Activated naive CD4-positive, alpha-beta T cell (primary cell): Measurements from ENCODE around the gene LRRC1.
"Not testable (repeated sequence)": the region's sequence is repeated elsewhere in the genome, so short reads cannot be mapped to it uniquely, and the experiment has no call there.

Source experiments
- DNase-seq, 4 experiments: peaks; one replicate each; lab custom pipeline; 2025; lab: John Stamatoyannopoulos, UW

Gene LRRC1

DNA sequence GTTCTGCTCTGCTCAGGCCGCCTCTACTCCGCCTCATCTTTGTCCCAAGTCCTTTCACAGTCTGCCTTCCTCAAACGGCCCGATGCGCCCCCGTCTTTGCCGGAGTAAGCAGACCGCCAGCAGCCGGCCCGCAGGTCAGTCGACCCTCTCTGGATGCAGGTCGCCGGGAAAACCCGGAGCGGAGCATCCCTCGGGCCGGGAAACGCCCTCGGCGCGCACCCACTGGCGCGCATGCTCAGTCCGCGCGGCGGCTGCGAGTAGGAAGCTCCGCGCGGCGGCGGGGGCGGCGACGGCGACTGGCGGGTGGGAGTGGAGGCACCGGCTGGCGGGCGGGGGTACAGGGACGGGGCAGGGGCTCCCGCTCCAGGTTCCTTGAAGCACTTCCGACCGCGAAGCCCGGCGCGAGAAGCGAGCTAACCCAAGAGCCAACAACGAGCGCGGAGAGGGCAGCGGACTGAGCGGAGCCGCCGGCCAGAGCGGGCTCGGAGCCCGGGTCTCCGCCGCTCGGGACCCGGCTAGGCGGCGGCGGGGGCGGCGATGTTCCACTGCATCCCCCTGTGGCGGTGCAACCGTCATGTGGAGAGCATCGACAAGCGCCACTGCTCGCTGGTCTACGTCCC lies at the start of gene LRRC1:
LRRC1 (plus strand) TSS at position 286 of the 620 bp plus-strand sequence; CDS start at position 538, 252 bp downstream.
- DNase-seq, result peak; percentile 36 to 73 (median 50)

DNA sequence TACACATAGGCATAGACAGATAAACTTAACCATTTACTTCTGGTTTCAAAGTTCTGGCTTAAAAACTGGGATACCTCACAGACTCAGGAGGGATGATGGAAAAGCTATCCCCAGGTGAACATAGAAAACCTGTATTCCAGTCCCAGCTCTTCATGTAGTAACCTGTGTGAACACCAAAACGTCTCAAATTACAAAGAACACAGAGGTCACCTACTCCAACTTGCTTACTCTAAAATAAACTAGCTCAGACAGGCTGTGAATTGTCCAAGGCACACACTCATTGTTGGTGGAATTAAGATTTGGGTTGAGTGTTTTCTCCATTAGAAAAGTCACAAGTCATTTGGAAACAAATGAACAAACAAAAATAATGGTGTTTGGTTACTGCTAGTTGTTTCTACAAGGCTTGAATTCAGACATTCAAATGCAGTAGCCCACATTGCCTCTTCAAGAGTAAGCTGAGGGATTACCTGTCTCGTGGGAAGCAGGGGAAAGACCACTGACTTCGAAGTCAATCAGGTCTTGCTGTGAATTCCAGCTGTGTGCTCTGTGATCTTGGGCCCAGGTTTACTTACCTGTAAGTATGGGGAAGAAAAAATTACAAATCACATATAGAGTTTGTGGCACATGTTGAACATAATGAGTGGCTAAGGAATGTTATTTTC lies 48.2 kb upstream of the LRRC1 start:
- DNase-seq, result no peak

DNA sequence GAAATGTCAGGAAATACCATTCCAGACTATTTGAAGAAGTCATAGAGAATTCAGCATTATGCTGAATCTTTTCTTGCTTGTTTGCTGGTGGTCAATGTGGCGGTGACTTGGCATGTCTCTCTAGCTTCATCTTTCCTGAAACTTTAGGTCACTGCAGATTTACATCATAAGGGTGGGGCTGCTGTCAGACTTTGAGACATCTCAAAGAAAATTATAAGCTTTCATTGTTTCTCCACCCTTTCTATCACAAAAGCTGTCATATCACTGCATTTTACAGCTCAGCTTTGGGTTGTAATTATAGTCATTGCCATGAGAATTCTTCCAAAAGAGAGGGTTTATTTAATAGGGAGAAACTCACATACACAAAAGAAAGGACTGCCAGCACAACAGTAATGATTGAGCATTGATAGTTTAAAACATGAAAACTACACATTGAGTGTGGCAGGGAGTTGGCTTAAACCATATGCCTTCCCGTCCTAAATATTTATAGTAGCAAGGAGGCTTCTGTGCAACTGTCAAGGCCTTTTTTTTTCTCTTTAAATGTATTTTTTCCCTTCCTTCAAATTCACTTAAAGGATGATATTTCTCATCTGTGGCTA lies 44.7 kb upstream of the LRRC1 start:
- no peak for DNase-seq

DNA sequence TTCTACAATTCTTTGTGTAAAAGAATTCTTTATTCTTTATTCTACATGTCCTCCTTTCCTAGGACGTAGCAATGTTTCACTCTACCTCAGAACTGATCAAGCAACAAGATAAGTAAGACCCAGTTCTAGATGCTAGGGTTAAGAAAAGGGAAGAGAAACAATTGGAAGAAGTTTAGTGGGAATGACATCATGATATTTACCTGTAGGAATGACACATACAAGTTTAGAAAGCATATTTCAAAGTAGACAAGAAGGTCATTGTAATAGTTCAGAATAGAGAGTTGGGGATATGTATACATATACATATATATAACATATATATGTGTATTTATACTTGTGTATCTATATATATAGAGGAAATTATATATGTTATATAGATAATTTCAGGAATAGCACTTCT lies 43.4 kb upstream of the LRRC1 start:
- no peak for DNase-seq

DNA sequence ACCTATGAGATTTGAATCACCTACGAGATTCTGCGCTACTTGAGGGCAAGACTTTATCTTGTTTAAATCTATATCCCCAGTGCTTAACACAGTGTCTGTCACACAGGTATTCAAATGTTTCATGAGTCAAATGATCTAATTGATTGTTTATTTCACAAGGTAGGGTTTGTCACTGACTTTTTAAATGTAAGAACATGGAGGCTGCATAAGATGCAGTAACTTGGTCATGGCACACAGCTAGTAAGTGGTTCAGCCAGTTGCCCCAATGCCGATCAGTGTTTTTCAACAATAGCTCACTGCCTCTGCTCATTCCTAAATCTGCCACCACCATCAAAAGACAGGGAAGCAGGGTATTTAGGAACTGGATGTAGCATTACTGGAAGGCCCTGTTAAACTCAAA lies 42.4 kb upstream of the LRRC1 start:
- no peak for DNase-seq

DNA sequence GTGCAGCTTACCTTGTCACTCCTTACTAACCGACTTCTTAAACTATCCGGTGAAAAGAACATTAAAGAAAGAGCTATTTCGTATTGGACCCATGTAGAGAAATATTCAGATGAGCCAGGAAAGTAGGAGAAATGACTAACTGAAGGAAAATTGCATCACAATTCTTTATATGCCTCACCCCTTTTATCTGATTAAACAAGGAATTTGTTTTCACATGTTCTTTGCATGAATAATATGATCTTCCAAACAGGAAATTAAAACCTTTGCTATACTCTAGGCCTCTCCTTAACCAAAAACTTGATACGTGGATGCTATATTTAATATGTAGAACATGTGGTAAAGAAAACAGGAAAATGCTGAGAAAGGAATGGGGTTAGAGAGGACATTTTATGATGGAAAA lies 41.9 kb upstream of the LRRC1 start:
- DNase-seq, result no peak

DNA sequence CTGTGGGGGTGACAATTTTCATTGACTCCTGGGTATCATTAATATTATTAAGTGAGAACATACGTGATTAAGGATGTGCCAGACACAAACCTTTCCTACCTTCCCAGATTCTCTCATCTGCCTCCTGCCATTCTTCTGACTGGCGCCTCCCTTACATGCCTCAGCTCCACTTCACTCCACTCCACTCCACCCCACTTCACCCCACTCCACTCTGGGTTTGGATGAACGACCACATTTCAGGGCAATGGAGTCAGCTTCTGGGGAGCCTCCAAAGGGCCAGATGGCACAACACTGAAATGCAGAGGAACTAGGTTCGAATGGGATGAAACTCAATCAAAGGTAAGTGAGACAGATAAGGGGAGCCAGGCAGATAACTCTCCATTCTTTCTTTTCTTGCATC lies 40.5 kb upstream of the LRRC1 start:
- no peak for DNase-seq

DNA sequence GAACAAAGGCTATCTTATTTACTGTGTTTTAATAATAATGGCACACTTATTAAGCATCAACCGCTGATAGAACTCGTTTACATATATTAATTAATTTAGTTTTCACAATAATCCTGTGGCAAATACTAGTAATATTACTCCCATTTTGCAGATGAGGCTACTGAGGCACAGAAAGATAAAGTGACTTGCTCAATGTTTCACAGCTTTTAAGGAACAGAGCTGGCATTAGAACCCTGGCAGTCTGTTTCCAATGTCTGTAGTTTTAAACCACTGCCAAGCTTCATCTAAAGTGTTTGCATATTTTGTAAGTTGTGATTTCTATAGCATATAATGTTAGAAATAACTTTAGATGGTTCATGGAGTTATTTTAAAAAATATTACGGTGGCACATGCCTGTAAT lies 38.4 kb upstream of the LRRC1 start:
- no peak for DNase-seq

DNA sequence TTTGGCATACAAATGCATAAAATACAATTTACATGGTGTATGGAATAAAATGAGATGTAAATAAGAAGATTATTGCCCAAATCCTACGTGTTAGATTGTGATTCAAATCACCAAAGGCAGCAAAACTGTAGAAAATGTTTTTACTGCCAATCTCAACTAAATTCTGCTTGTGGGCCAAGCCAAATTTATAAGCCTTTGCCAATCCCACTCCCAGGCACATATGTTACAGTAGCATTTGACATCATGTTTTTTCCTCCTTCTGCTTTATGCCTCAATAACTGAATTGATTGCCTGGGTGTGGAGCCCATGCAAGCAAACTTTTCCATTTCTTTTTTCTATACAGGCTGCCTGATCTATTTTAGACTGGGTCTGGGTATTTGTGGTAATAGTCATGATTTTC lies 36.3 kb upstream of the LRRC1 start:
- no peak for DNase-seq

DNA sequence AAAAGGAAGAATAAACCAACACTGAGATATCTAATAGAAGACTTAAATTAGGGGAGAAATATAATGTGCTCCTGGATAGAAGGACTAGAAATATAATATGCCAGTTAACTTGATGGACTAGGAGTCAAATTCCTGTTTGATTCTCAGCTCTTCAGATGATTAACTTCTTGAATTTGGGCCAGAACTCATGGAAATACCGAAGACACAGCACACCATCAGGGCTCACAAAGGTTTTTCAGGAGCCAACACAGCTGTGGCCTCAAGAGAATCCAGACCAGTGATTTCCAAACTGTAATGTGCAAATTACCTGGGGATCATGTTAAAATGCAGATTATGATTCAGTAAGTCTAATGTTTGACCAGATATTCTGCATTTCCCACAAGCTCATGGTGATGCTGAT lies 33.8 kb upstream of the LRRC1 start:
- no peak for DNase-seq

DNA sequence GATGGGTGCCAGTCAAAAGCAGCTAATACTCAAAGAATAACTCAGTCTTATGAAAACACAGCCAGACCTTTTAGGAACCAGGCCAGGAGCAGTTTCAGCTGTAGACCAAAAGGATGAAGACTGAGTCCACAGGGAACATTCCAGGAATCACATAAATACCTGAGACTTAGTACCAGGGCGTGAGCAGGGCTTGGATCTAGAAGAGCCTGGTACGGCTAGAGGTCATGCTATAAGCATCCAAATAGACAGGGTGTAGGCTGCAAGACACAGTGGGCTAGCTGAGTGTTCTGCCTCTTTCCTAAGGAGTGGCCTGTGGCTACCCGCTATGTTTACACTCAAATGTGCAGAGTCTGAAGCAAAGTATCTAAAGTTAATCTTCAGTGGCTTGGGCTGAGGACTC lies 29.5 kb upstream of the LRRC1 start:
- DNase-seq, result no peak

DNA sequence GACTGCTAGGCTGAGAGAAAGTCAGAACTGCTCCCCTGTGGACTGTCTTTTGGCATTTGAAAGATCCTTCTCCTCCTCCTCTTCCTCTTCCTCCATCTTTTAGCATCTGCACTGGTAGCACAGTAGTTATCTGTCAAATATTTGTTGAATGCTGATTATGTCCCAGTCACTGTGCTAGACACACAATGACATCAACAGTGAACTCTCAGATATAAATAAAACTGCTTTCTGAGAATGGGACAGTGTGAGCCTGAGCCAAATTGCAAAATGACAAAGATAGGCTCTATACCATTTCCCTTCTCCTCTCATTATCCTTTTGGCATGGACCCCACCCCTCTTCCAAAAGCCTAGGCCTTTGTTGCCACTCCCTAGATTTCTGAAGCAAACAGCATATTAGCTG lies 27.9 kb upstream of the LRRC1 start:
- no peak for DNase-seq

DNA sequence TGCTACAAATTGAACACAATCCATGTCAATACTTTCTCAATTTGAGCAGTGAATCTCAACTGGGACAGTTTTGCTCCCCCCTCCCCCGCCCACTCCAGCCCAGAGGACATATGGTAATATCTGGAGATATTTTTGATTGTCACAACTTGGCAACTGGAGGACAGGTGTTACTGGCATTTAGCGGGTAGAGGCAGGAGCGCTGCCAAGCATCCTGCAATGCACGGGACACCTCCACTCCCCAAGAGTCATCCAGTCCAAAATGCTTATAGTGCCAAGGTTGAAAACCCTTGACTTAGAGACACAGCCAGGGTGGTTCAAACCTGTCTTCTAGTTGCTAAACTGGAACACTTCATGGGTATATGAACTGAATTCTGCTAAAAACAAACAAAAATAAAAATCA lies 26.9 kb upstream of the LRRC1 start:
- DNase-seq, result no peak

DNA sequence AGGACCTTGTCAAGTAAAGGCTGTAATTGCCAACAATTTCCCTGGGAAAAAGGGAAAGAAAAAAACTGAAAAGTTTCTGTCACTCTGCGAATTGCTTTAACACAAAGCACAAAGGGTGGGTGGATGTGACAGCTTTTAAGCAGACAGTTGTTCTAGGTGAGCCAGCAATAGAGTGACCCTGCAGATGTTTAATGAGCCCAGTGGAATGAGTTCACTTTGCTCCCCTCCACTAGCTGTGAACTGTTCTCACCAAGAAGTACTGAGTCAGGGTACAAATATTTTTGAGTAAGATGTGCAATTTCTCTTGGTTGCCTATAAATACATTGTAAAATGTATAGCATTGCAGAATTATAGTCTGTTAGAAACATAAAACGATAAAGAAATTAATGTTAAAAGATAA lies 26.2 kb upstream of the LRRC1 start:
- no peak for DNase-seq

DNA sequence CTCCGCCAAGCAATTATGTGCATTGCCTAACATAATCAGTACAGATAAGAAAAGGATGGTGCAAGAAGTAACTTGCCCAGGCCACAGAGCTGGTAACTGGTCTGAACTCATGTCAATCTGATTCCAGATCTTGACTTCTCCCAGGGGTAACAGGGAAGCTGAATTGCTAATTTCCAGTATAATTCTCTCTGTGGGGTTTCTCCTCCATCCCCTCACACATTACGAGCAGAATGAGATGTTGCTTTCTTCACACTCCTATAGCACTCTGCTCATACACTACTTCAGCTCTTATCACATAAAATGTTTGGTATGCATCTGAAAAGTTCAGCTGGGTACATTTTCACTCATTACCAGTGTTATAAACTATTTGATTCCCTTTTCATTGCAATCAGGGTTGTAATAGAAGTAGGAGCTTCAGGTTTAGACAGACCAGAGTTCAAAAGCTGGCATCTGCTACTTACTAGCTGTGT lies 24.0 kb upstream of the LRRC1 start:
- no peak for DNase-seq

DNA sequence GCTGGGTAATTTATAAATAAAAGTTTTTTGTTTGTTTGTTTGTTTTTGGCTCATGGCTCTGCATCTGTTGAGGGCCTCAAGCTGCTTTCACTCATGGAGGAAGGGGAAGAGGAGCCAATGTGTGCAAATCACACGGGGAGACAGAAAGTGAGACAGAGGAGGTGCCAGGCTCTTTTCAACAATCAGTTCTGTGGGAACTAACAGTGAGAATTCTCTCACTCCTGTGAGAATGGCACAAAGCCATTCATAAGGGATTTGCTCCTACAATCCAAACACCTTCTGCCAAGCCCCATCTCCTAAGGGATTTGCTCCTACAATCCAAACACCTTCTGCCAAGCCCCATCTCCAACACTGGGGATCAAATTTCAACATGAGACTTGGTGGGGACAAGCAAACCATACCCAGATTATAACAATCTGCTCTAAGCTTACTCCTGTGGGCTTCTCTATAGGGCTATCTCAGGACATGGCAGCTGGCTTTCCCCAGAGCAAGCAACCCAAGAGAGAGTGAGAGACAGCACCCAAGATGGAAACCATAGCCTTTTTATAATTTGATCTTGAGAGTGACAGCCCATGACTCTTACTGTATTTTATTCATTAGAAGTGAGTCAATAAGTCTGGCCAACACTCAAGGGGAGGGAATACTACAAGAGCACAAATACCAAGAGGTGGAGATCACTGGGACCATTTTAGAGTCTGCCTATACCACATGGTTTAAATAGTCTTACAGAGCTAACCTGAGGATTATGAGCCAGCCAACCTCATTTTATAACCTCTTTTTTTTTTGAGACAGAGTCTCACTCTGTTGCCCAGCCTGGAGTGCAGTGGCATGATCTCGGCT lies 22.8 kb upstream of the LRRC1 start:
- no peak for DNase-seq

DNA sequence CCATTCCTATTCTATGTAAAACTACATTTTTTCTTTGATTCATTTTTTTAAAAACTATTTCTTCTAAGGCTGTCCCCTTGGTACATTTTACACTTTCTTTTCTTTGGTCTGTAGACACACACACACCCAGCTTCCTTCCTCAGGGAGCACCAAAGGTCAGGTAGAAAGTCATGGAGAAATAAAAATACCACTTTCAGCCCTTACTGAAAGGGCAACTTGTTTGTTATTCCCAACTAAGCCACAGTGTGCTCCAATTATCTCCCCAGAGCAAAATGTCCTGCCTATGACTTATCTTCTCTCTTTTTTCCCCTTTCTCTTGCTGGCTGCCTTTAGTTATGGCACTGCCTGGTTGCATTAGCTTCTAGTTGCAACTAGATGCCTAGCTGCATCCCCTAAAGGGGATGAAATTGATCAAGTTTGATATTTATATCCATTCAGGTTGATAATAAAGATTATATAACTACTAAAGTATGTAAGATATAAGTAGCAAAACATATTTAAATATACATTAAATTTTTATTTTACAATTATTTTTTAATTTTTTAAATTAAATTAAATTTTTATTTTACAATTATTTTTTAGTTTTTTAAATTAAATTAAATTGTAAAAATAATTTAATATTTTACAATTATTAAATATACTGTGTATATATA lies 21.6 kb upstream of the LRRC1 start:
- no peak for DNase-seq

DNA sequence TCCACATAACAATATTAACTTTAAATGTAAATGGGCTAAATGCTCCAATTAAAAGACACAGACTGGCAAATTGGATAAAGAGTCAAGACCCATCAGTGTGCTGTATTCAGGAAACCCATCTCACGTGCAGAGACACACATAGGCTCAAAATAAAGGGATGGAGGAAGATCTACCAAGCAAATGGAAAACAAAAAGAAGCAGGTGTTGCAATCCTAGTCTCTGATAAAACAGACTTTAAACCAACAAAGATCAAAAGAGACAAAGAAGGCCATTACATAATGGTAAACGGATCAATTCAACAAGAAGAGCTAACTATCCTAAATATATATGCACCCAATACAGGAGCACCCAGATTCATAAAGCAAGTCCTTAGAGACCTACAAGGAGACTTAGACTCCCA lies 18.7 kb upstream of the LRRC1 start:
- DNase-seq, result not testable (repeated sequence)

DNA sequence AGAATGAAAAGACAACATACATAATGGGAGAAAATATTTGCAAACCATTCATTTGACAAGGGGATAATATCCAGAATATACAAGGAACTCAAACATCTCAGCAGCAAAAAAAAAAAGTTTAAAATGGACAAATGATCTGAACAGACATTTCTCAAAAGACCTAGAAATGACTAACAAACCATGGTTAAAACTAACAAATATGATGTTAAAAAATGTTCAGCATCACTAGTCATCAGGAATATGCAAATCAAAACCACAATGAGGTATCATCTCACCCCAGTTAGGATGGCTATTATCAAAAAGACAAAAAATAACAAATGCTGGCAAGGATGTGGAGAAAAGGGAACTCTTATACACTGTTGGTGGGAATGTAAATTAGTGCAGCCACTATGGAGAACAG lies 9.8 kb upstream of the LRRC1 start:
- DNase-seq, result not testable (repeated sequence)

DNA sequence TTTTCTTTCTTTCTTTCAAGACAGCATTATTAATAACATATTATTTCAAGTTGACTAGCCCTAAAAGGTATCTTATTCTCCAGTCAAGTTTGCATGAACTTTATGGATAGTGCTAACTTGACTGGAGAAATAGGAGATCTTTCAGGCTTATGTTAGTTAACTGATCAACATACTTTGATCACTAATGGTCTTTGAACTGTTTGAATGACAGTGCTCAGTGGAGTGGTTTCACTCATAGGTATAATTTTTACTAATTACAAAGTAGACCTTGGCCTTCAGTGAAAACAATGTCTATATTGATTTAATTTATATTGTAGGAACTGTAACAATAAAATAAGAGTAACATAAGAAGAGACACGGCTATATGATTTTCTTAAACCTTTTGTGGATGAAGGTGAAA lies 8.0 kb upstream of the LRRC1 start:
- DNase-seq, result no peak

DNA sequence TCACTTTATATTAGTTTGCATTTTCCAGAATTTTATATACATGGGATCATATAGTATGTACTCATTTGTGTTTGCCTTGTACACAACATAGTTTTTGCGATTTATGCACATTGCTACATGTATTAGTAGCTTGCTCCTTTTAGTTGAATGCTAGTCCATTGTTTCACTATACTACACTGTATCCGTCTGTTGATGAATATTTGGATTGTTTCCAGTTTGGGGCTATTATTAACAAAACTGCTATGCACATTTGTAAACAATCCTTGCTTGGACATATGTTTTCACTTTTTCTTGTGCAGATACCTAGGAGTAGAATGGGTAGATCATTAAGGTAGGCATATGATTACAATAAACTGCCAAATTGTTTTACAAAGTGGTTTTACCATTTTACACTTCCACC lies 3.9 kb upstream of the LRRC1 start:
- no peak for DNase-seq

DNA sequence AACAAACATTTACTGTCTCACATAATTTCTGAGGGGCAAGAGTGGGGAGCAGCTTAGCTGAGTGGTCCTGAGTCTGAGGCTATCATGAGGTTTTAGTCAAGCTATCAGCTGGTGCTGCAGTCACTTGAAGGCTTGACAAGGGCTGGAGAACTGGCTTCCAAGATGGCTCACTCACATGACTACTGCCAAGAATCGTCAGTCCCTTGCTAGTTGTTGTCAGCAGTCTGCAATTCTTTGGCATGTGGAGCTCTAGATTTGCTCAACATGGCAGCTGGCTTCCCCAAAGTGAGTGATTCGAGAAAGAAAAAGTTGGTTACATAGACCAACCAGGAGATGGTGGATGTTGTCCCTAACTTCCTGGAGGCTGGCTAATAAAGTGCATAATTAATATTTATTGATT lies 2.8 kb upstream of the LRRC1 start:
- DNase-seq, result no peak
